GM21360 (cell line): ENCODE data around the gene RAP1GDS1.

ENCODE experiments used
- ATAC-seq: cut with Tn5 transposase; IDR thresholded peaks from one replicate; pipeline ENCODE4 v1.9.1; 2021; ENCODE audit warnings: mild to moderate bottlenecking, moderate library complexity; ENCODE audit not compliant: unreplicated experiment

RAP1GDS1 gene

DNA sequence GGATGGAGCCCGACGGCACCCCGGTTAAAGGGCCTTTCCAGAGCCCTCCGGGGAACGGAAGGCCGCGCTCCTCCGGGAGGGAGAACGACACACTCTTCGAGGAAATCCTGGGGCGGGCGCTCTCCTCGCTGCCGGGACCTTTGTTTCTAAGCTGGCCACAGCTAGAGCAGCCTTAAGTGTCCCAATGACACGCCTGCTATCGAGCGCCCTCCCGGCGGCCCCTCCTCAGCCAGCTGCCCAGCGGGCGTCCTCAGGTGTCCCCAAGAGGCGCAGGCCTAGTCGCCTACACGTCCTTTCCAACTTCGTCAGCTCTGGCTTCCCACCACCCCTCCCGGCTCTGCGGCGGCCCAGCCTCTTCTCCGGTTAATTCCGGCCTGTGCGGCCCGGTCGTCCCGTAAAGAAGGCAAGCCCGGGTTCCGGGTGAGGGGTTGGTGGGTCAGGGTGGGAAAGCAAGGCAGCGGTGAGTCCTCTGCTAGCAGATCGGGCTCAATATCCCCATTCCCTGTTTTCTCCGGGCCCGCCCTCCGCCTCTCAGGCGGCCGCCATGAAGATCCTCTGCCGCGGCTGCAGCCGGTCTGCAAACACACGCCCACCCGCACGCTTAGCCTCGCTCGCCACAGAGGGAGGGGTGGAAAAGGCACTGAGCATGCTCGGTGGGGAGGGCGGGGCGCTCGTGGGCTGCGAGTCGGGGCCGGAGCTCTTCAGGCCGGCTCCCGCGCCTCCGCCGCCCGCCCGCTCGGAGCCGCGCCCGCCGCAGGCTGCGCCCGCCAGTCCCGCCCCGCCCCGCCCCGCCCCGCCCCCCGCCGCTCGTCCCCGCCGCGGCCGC is at the start of gene RAP1GDS1:
Gene RAP1GDS1, plus strand, starts transcription at position 806 of the 826 bp plus-strand sequence. CDS start 182 bp downstream, outside the sequence.
- ATAC-seq = peak; percentile 88

- no peak for ATAC-seq
These were observed 38.9 kb upstream of the RAP1GDS1 start for GRCh38 chr4:98222306-98222705.

DNA sequence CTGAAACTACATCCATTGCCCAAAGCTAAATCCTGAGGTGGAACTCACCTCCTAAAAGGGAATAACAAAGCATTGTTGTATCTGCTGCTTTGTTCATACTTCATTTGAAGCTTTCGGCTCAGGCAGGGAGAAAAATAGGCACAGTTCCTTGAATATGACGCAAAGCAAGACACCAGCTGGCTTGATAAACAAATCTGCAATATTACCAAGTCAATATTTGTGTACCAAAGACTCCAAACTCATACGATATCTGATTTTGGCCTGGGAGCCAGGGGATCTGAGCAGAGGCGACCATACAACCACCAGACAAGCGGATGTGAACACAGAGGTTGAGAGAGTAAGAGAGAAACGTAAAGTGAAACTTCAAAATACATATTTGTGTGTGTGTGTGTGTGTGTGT is 34.8 kb upstream of the RAP1GDS1 start:
- ATAC-seq = no peak

GRCh38 chr4:98230961-98231360 is 30.2 kb upstream of the RAP1GDS1 start:
- ATAC-seq = no peak

DNA sequence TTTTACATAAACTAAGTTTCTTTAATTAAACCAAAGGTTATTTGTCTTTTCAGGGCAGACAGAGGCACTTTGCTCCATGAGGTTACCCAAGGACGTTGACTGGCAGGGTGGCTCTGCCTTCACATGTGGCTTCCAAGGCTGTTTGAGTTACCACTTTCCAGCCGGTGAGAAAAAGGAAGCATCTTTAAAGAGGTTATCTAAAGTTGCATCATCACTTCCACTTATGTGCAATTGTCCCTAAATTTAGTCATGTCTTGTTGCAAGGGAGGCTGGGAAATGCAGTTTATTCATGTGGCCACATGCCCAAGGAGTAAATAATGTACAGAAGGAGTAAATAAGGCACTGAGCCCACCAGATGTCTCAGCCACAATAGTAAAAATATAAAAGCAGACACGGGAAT is 29.0 kb upstream of the RAP1GDS1 start:
- no peak for ATAC-seq

DNA sequence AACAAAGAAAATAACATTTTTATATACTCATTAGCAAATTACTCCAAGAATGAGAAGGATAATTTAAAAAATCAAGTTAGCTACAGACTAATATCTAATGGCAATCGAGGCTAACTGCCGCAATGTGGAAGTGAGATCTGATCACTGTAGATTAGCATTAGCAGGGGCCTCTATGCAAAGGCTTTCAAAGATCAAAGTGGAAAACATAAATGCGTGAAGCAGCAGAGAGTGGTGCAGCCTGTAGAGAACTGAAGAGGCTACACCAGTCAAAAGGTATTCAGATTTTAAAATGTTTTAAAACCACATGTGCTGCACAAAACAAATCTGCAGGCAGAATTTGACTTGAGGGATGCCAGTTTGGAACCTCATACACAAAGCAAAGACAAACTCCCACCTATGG is 24.0 kb upstream of the RAP1GDS1 start:
- ATAC-seq = no peak

GRCh38 chr4:98242063-98242462 is 19.1 kb upstream of the RAP1GDS1 start:
- ATAC-seq = no peak

DNA sequence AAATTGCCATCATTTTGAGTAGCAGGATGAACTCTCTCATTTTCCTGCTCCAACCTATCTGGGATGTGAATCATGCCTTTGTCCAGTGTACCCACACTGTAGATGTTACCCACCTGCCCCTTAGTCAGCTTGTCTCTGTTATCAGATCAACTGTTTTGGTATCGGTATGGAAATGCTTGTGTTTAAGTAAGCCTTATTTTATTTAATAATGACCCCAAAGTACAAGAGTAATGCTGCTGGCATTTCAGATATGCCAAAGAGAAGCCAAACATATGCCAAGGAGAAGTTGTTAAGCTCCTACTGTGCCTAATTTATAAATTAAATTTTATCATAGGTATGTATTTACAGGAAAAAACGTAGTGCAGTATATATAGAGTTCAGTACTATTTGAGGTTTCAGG is 18.6 kb upstream of the RAP1GDS1 start:
- no peak for ATAC-seq

- no peak for ATAC-seq
These were observed 16.0 kb upstream of the RAP1GDS1 start for GRCh38 chr4:98245226-98245625.

DNA sequence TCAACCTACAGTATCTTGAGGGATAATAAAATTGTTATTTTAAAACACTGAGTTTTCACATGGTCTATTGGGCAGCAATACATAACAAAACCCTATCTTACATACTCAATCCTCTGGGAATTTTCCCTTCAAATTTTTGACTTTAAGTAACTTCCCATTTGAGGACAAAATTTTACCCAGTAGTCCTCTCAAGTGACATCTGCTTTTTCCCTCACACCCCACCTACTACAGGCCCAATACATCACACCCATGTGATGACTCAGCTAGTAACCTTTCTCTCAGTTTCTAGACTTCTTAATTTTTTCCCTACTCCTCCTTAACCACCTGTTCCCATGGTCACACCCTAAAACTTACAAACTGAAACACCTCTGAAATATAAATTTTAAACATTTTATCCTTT is 12.2 kb upstream of the RAP1GDS1 start:
- ATAC-seq = peak; percentile 72

DNA sequence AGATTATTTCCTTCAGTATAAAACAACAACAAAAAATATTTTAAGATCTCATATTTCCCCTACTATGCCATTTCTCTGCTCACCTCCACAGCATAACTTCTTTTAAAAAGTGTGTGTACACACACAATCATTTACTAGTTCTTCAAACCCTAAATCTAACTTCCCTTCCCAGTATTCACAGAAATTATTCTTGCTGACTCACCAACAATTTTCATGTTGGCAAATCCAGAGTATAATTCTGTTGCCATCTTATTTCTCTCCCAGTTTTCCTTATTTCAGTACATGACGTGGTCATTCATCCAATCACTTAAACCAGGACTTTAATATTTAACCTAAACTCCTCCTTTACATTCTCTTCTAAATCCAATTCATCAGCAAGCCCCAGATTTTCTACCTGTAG is 11.4 kb upstream of the RAP1GDS1 start:
- ATAC-seq = no peak

DNA sequence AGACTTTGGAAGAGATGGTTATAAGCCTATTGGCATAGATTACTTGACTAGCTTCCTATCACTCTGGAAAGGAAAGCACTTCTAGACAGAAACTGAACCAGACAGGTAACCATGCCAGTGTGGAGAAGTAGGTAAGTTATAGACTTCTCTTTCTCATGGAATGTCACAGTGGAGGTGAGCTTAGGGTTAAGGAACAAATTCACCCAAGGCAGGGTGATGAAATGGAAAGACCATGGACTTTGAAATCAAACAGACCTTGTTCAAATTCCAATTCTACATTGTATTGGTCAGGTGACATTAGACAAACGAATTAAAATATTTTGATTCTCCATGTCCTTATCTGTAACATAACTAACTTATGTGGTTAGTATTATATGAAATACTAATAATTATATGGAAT is 7.7 kb upstream of the RAP1GDS1 start:
- no peak for ATAC-seq

GRCh38 chr4:98260047-98260578 is 1.1 kb upstream of the RAP1GDS1 start:
- ATAC-seq = peak; percentile 18

GRCh38 chr4:98261405-98262291 is 464 bp downstream of the RAP1GDS1 start:
- ATAC-seq = peak; percentile 12

DNA sequence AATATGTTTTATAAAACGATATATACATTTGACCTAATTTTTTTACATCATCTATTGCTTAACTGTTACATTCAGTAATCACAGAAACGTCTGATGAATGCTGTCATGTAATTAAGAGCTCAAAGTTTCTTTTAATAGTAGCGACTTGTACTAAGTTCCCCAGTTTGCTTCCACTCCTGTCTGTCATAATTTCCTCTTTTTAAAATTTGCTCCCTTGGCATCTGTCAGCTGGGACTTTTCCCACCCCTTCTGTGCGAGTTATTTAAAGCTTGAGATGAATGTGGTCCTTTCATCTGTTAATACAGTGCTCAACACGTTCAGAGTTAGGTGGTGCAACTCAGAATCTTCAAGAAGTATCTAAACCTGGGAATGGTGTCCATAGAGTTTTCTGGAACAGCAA is 1.2 kb downstream of the RAP1GDS1 start:
- no peak for ATAC-seq

DNA sequence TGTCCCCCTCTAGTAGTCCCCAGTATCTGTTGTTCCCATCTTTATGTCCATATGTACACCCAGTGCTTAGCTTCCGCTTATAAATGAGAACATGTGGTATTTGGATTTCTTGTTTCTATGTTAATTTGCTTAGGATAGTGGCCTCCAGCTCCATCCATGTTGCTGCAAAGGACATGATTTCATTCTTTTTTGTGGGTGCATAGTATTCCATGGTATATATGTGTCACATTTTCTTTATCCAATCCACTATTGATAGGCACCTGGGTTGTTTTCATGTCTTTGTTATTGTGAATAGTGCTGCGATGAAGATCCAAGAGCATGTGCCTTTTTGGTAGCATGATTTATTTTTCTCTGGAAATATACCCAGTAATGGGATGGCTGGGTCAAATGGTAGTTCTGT is 6.3 kb downstream of the RAP1GDS1 start:
- no peak for ATAC-seq

GRCh38 chr4:98275145-98275544 is 14.0 kb downstream of the RAP1GDS1 start:
- no peak for ATAC-seq

DNA sequence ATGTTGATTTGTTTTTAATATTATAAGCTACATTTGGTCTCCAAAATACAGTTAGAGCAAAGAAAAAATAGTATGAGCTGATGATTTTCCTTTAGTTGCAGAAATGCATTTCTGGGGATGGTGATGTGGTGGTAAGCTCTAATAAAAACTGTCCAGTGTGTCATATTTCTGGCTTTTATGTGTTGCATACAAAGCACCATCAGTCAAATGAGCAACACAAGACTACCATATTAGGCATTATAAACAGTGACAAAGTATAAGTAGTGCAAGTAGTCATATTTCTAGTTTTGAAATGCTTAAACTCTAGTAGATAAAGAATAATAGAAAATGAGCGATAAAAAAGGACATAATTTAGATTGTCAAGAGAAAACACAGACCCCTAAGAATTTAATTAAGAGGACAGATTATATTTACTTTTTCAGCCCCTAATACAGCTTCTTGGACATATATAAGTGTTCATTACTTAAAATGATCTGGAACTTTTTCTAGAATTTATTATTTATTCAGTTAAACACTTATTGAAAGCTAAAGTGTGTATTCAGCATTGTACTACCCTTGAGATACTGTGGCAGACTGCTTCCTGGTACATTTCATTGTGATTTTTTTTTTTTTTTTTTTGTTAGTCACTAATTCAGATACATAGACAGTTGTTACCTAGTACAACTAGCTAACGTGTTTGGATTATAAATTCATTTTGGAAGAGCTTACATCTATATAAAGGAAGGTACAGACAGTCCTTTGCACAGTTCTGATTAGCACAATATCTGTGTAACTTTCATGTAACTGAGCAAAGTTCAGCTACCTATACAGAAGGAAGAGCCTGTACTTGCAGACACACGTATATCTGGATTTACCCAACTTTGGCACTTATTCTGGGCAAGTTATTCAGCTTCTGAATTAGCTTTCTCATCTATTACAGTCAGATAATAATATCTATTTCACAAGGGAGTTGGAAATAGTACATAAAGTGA is 22.3 kb downstream of the RAP1GDS1 start:
- ATAC-seq = no peak

- no peak for ATAC-seq
These were observed 23.5 kb downstream of the RAP1GDS1 start for GRCh38 chr4:98284640-98285046.

DNA sequence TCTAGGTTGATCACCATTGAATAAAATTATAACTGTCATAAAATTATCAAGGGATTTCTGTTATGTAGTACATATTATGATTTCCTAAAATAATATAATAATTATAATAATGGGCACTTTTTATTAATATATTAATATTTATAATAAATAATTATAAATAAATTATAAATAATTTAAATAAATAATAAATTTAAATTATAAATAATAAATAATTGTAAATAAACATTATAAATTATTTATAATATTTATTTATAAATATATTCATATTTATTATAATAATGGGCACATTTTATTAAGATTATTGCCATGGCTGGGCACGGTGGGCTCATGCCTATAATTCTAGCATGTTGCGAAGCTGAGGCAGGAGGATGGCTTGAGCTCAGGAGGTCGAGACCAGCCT is 24.5 kb downstream of the RAP1GDS1 start:
- no peak for ATAC-seq
